ENCODE measurements around the gene TTC23. TPM values are rescaled to one million over a fixed set of nuclear protein-coding genes. Genes with fewer than 3 reads are reported as not detected.

TTC23 gene
- total RNA-seq, 1 experiment from 2014 or later = 17.8 TPM

DNA sequence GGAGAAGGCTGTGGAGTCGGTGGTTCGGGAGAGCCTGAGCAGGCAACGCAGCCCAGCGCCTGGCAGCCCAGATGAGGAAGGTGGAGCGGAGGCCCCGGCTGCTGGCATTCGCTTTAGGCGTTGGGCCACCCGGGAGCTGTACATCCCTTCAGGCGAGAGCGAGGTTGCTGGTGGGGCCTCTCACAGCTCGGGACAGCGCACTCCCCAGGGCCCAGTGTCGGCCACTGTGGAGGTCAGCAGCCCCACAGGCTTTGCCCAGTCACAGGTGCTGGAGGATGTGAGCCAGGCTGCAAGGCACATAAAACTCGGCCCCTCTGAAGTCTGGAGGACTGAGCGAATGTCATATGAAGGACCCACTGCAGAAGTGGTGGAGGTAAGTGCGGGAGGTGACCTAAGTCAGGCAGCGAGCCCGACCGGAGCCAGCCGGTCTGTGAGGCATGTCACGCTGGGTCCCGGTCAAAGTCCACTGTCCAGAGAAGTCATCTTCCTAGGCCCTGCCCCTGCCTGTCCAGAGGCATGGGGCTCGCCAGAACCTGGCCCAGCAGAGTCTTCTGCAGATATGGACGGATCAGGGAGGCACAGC is 117.8 kb downstream of the TTC23 start:
- H3K27me3 Mint-ChIP-seq (ENCODE audit: low read depth) = no peaks in the 10 kb centered on the region
- H3K36me3 Mint-ChIP-seq = no peaks in the 10 kb centered on the region; the same call in 1 of the 2 replicates
- H3K27ac Mint-ChIP-seq = no peak overlapping the region
- DNase-seq (ENCODE audit: low spot score) = no peak
- ChIA-PET CTCF (interaction anchor here (0.9 kb wide), 1 partner anchor 26 kb away, joined by 4 read pairs; the partner anchor contains the start of gene SYNM), POLR2A (no interaction called here)
- H3K4me3 Mint-ChIP-seq = no peak overlapping the region
- ATAC-seq = no peak
- 0 out of 2 replicates have a peak, but pooled peaks cover 2% of the 10 kb centered on the region for H3K4me1 Mint-ChIP-seq
- H3K9me3 Mint-ChIP-seq = no peaks in the 10 kb centered on the region
- TF ChIP-seq CBFB (CRISPR knock-in tag; IDR thresholded peaks at IDR 0.05; ENCODE audit: low read depth) (no peak), TCF7 (CRISPR knock-in tag; IDR thresholded peaks at IDR 0.05; ENCODE audit: low read depth) (no peak), ZNF416 (CRISPR knock-in tag; IDR thresholded peaks at IDR 0.05) (no peak), FOXK1 (CRISPR knock-in tag; IDR thresholded peaks at IDR 0.05) (no peak), GABPB1 (CRISPR knock-in tag; IDR thresholded peaks at IDR 0.05) (0 out of 2 replicates have a peak, but pooled peaks have one; percentile 17)

DNA sequence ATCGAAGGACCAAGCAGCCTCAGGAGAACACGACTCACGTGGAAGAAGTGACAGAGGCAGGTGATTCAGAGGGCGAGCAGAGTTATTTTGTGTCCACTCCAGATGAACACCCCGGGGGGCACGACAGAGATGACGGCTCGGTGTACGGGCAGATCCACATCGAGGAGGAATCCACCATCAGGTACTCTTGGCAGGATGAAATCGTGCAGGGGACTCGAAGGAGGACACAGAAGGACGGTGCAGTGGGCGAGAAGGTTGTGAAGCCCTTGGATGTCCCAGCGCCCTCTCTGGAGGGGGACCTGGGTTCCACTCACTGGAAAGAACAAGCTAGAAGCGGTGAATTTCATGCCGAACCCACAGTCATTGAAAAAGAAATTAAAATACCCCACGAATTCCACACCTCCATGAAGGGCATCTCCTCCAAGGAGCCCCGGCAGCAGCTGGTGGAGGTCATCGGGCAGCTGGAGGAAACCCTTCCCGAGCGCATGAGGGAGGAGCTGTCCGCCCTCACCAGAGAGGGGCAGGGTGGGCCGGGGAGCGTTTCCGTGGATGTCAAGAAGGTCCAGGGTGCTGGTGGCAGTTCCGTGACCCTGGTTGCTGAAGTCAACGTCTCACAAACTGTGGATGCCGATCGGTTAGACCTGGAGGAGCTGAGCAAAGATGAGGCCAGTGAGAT is 118.5 kb downstream of the TTC23 start:
- ChIA-PET CTCF (interaction anchor here (0.9 kb wide), 1 partner anchor 26 kb away, joined by 4 read pairs; the partner anchor contains the start of gene SYNM), POLR2A (no interaction called here)
- TF ChIP-seq TEAD1 (CRISPR knock-in tag; IDR thresholded peaks at IDR 0.05) (no peak), SOX15 (CRISPR knock-in tag; IDR thresholded peaks at IDR 0.05) (no peak), ETV6 (CRISPR knock-in tag; IDR thresholded peaks at IDR 0.05) (no peak), ZNF121 (CRISPR knock-in tag; IDR thresholded peaks at IDR 0.05) (no peak), NFYB (CRISPR knock-in tag; conservative IDR thresholded peaks at IDR 0.05; ENCODE audit: low read depth) (no peak), MYBL2 (CRISPR knock-in tag; IDR thresholded peaks at IDR 0.05) (no peak), TP53 (CRISPR knock-in tag; IDR thresholded peaks at IDR 0.05) (no peak), NR2C2 (CRISPR knock-in tag; IDR thresholded peaks at IDR 0.05) (no peak), OVOL2 (CRISPR knock-in tag; IDR thresholded peaks at IDR 0.05; ENCODE audit: borderline replicate concordance) (no peak), RELA (CRISPR knock-in tag; IDR thresholded peaks at IDR 0.05; ENCODE audit: borderline replicate concordance) (no peak)
- TF ChIP-seq, protein P1, sequence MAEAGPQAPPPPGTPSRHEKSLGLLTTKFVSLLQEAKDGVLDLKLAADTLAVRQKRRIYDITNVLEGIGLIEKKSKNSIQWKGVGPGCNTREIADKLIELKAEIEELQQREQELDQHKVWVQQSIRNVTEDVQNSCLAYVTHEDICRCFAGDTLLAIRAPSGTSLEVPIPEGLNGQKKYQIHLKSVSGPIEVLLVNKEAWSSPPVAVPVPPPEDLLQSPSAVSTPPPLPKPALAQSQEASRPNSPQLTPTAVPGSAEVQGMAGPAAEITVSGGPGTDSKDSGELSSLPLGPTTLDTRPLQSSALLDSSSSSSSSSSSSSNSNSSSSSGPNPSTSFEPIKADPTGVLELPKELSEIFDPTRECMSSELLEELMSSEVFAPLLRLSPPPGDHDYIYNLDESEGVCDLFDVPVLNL (CRISPR knock-in tag; IDR thresholded peaks at IDR 0.05; ENCODE audit: borderline replicate concordance, low read depth) = no peak
- TF ChIP-seq, protein P2, sequence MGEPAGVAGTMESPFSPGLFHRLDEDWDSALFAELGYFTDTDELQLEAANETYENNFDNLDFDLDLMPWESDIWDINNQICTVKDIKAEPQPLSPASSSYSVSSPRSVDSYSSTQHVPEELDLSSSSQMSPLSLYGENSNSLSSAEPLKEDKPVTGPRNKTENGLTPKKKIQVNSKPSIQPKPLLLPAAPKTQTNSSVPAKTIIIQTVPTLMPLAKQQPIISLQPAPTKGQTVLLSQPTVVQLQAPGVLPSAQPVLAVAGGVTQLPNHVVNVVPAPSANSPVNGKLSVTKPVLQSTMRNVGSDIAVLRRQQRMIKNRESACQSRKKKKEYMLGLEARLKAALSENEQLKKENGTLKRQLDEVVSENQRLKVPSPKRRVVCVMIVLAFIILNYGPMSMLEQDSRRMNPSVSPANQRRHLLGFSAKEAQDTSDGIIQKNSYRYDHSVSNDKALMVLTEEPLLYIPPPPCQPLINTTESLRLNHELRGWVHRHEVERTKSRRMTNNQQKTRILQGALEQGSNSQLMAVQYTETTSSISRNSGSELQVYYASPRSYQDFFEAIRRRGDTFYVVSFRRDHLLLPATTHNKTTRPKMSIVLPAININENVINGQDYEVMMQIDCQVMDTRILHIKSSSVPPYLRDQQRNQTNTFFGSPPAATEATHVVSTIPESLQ (CRISPR knock-in tag; IDR thresholded peaks at IDR 0.05) = no peak
- TF ChIP-seq, protein P3, sequence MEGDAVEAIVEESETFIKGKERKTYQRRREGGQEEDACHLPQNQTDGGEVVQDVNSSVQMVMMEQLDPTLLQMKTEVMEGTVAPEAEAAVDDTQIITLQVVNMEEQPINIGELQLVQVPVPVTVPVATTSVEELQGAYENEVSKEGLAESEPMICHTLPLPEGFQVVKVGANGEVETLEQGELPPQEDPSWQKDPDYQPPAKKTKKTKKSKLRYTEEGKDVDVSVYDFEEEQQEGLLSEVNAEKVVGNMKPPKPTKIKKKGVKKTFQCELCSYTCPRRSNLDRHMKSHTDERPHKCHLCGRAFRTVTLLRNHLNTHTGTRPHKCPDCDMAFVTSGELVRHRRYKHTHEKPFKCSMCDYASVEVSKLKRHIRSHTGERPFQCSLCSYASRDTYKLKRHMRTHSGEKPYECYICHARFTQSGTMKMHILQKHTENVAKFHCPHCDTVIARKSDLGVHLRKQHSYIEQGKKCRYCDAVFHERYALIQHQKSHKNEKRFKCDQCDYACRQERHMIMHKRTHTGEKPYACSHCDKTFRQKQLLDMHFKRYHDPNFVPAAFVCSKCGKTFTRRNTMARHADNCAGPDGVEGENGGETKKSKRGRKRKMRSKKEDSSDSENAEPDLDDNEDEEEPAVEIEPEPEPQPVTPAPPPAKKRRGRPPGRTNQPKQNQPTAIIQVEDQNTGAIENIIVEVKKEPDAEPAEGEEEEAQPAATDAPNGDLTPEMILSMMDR (IDR thresholded peaks at IDR 0.05) = no peak
- TF ChIP-seq, protein P4, sequence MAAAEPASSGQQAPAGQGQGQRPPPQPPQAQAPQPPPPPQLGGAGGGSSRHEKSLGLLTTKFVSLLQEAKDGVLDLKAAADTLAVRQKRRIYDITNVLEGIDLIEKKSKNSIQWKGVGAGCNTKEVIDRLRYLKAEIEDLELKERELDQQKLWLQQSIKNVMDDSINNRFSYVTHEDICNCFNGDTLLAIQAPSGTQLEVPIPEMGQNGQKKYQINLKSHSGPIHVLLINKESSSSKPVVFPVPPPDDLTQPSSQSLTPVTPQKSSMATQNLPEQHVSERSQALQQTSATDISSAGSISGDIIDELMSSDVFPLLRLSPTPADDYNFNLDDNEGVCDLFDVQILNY (CRISPR knock-in tag; IDR thresholded peaks at IDR 0.05) = no peak
- TF ChIP-seq, protein P5, sequence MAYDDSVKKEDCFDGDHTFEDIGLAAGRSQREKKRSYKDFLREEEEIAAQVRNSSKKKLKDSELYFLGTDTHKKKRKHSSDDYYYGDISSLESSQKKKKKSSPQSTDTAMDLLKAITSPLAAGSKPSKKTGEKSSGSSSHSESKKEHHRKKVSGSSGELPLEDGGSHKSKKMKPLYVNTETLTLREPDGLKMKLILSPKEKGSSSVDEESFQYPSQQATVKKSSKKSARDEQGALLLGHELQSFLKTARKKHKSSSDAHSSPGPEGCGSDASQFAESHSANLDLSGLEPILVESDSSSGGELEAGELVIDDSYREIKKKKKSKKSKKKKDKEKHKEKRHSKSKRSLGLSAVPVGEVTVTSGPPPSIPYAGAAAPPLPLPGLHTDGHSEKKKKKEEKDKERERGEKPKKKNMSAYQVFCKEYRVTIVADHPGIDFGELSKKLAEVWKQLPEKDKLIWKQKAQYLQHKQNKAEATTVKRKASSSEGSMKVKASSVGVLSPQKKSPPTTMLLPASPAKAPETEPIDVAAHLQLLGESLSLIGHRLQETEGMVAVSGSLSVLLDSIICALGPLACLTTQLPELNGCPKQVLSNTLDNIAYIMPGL (CRISPR knock-in tag; IDR thresholded peaks at IDR 0.05) = no peak
- Mint-ChIP-seq H3K27ac (no peak overlapping the region), H3K4me1 (no peaks in the 10 kb centered on the region), H3K9me3 (no peaks in the 10 kb centered on the region), H3K4me3 (no peak overlapping the region), H3K36me3 (no peaks in the 10 kb centered on the region), H3K27me3 (ENCODE audit: low read depth) (no peaks in the 10 kb centered on the region)
- no peak for DNase-seq (ENCODE audit: low spot score)
- no peak for ATAC-seq

Measured in WTC11 (cell line).